A172 (cell line): ENCODE data around the gene RAB20. TPM values are rescaled to one million over a fixed set of nuclear protein-coding genes. Genes with fewer than 3 reads are reported as not detected.
"Not testable (repeated sequence)": the region's sequence is repeated elsewhere in the genome, so short reads cannot be mapped to it uniquely, and the experiment has no call there.

ENCODE experiments used
- DNase-seq: peaks from one replicate; pipeline ENCODE4 v3.0.0-alpha.2; 2015; ENCODE audit warnings: low spot score
- total RNA-seq: library from RNA; depleted of rRNA; stranded (reverse); fragments of >200 nt; shearing (Covaris generic); gene quantifications from 2 replicates; pipeline ENCODE4 v1.2.3, GENCODE V29; 2014

Gene RAB20
- total RNA-seq, 1 experiment from 2014 or later: 3.6 TPM

- no peak for DNase-seq
Observed at GRCh38 chr13:110491869-110492678, 69.4 kb downstream of the RAB20 start.

- no peak for DNase-seq
Observed at GRCh38 chr13:110490009-110490770, 71.3 kb downstream of the RAB20 start.

GRCh38 chr13:110486880-110487279 lies 74.6 kb downstream of the RAB20 start:
- not testable (repeated sequence) for DNase-seq

- DNase-seq: no peak
Observed at GRCh38 chr13:110486061-110486715, 75.3 kb downstream of the RAB20 start.

GRCh38 chr13:110485604-110486003 lies 75.9 kb downstream of the RAB20 start:
- peak; percentile 84 for DNase-seq

GRCh38 chr13:110484290-110485048 lies 77.1 kb downstream of the RAB20 start:
- DNase-seq: no peak

GRCh38 chr13:110483386-110483968 lies 78.0 kb downstream of the RAB20 start:
- DNase-seq: no peak

- no peak for DNase-seq
Observed at GRCh38 chr13:110480161-110480560, 81.4 kb downstream of the RAB20 start.

- no peak for DNase-seq
Observed at GRCh38 chr13:110479648-110480047, 81.9 kb downstream of the RAB20 start.

GRCh38 chr13:110479215-110479545 lies 82.3 kb downstream of the RAB20 start:
- no peak for DNase-seq

GRCh38 chr13:110478405-110479214 lies 82.9 kb downstream of the RAB20 start:
- DNase-seq: no peak

GRCh38 chr13:110477706-110478245 lies 83.7 kb downstream of the RAB20 start:
- no peak for DNase-seq

- no peak for DNase-seq
Observed at GRCh38 chr13:110476220-110476617, 85.3 kb downstream of the RAB20 start.

GRCh38 chr13:110475550-110476219 lies 85.8 kb downstream of the RAB20 start:
- DNase-seq: no peak

- DNase-seq: no peak
Observed at GRCh38 chr13:110475117-110475516, 86.4 kb downstream of the RAB20 start.

- DNase-seq: no peak
Observed at GRCh38 chr13:110474713-110475112, 86.8 kb downstream of the RAB20 start.
